ENCODE data around the gene RPS3.
A peak's percentile ranks its signal among the peaks of the same experiment; 100 is the strongest.

RPS3 gene

DNA sequence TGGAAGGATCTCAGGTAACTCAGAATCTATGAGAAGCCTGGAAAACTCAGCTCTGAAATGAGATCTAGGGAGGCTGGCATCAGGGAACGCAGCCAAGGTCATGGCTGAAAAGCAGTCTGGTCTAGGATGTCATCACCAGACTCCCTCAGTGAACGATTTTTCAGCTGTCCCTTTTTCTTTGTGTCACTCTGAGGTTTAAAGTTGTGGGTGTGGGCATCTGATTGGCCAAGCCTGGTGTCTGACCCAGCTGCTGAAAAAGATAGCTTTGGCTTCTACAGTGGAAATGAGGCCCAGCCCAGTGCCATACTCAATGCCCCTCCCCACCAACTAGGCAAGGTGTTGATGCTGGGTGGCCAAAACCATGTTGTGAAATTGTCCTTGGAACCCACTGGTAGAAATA is 14.5 kb downstream of the RPS3 start:
- no peak for TF ChIP-seq Cebpa-rat (IDR thresholded peaks at IDR 0.05)

DNA sequence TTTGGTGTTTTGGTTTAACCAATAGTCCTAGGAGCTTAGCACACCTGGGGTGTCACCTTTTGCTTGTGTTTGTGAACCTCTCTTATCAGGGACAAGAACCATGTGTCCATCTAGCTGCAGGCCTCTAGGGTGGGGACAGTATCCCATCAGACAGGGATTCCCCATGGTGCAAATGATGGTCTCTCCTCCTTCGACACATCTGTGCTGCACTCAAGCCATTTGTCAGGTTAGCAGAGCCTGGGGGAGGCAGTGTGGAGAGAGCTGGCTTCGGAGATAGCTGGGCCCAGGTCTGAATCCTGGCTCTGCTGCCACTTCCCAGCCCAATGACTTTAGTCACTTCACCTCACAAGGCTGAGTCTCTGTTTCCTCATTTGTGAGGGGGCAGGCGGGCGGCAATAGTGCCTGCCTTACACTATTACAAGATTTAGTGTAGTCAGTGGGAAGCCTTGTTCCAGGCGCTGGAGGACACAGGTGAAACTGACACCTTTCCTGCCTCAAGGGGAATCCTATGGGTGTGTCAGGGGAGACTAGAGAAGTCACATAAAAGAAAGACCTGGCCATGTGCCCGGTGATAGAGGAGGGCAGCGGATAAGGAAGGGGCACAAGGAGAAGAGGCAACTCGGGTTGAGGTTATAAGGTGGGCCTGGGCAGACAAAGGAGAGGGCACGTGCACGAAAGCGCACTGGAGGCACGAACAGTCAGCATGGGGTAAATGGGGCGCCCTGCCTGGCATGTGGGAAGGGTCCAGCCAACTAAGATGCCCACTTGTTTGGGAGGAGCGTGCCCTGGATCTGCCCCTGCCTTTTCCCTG is 21.1 kb downstream of the RPS3 start:
- Histone ChIP-seq H3K4me3 (no peak overlapping the region), H3K27me3 (no peaks in the 10 kb centered on the region), H3K4me2 (no peak overlapping the region), H4K20me1 (peaks cover 78% of the 10 kb centered on the region), H3K36me3 (peaks cover 86% of the 10 kb centered on the region), H3K9me3 (no peaks in the 10 kb centered on the region), H3K9ac (no peak overlapping the region), H3K27ac (no peak overlapping the region), H3K4me1 (peaks cover 10% of the 10 kb centered on the region)
- TF ChIP-seq Cebpa-rat (IDR thresholded peaks at IDR 0.05): no peak

More for the DNA sequence above, 14.5 kb downstream of the RPS3 start:
- peaks cover 79% of the 10 kb centered on the region for H4K20me1 ChIP-seq
- H3K27ac ChIP-seq: no peak overlapping the region
- no peaks in the 10 kb centered on the region for H3K4me1 ChIP-seq
- H3K27me3 ChIP-seq: no peaks in the 10 kb centered on the region
- H3K4me3 ChIP-seq: no peak overlapping the region
- no peak overlapping the region for H3K4me2 ChIP-seq
- H3K9me3 ChIP-seq: no peaks in the 10 kb centered on the region
- H3K9ac ChIP-seq: no peak overlapping the region
- H3K36me3 ChIP-seq: peaks cover 82% of the 10 kb centered on the region

DNA sequence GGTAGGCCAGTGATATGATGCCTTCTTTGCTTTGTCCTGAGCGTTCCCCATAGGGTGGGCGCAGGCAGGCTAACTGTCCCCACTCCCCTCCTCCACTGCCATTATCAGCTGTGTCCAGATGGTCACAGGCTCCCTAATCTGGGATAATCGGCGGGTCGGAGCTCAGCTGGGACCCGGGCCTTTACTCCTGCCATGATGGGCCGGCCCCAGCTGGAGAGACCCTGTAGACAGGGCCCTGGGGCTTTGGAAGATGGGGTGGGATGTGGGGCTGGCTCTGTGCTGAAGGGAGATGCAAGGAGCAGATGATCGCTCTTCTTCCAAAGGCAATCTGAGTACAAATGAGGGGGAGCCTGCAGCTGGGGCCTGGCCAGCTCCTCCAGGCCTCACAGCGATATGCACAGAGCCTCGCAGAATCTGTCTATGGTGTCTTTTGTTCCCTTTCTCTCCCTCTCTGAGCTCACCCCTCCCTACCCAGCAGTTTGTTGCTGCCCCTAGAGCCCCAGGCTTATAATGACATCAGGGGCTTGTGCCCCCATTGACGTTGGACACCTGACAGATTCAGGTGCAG is 21.8 kb downstream of the RPS3 start:
- TF ChIP-seq Cebpa-rat (IDR thresholded peaks at IDR 0.05): no peak
- Histone ChIP-seq H3K27me3 (no peaks in the 10 kb centered on the region), H3K4me1 (peaks cover 10% of the 10 kb centered on the region), H3K4me3 (no peak overlapping the region), H3K9me3 (no peaks in the 10 kb centered on the region), H3K9ac (no peak overlapping the region), H3K27ac (no peak overlapping the region), H3K36me3 (peaks cover 83% of the 10 kb centered on the region), H4K20me1 (peaks cover 75% of the 10 kb centered on the region), H3K4me2 (no peak overlapping the region)

DNA sequence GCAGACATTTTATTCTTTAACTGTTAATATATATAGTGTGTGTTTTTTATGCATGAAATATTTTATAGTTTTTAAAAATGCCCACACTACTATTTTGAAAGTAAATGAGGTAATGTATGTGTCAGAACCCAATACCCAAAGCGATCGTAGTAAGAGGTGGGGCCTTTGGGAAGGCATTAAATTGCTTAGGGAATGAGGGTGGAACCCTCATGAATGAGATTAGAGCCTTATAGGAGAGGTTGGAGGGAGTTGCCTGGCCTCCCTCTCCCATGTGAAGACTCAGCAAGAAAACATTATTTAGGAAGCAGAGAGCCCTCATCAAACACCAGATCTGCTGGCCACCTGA is 22.6 kb downstream of the RPS3 start:
- no peak for TF ChIP-seq Cebpa-rat (IDR thresholded peaks at IDR 0.05)
- H3K9ac ChIP-seq: no peak overlapping the region
- 0 out of 2 replicates have a peak, but pooled peaks cover 4% of the 10 kb centered on the region for H3K27me3 ChIP-seq
- no peak overlapping the region for H3K4me2 ChIP-seq
- H3K9me3 ChIP-seq: no peaks in the 10 kb centered on the region
- peaks cover 67% of the 10 kb centered on the region for H4K20me1 ChIP-seq
- H3K4me3 ChIP-seq: no peak overlapping the region
- no peak overlapping the region for H3K27ac ChIP-seq
- peaks cover 81% of the 10 kb centered on the region for H3K36me3 ChIP-seq
- peaks cover 10% of the 10 kb centered on the region for H3K4me1 ChIP-seq

DNA sequence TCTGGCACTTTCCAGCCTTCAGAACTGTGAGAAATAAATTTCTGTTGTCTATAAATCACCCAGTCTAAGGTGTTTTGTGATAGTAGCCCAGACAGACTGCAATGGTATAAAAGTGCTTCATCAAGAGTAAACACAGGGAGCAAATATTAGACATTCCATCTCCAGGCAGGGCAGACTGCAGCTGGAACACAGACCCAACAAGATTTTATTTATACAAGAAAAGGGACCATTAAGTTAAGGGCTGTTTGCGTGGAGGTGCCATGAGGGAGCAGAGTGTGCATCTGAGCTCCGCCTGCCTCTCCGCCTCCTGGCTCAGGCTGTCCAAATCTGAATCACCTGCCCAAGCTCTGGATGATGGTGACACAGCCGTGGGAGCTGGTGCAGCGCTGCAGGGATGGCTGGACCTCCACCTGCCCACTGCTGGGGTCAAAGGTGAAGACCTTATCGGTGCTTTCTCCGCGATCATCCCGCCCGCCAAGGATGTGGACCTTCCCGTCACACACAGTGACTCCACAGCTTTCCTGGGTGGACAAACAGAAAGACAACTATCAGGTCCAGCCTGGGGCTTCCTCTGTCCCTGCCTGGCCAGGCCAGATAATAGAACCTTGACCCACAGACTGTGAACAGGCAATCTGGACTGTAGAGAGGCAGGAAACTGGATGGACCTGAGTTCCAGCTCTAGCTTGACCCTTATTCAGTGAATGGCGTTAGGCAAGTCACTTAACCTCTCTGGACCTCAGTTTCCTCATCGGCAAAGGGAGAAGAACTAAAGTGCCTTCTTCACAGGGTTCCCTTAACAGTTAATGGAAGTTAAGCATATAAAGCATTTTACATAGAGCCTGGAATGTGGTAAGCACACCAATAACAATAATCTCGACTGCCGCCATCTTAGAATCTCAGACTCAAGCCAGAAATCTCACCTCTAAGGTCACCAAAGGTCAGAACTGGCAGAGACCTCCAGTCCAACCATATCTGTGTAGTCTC is 23.2 kb downstream of the RPS3 start:
- H3K27me3 ChIP-seq: peaks cover 11% of the 10 kb centered on the region
- H3K36me3 ChIP-seq: peaks cover 74% of the 10 kb centered on the region
- peaks cover 10% of the 10 kb centered on the region for H3K4me1 ChIP-seq
- no peak overlapping the region for H3K9ac ChIP-seq
- H3K9me3 ChIP-seq: no peaks in the 10 kb centered on the region
- no peak for TF ChIP-seq Cebpa-rat (IDR thresholded peaks at IDR 0.05)
- no peak overlapping the region for H3K4me3 ChIP-seq
- H3K27ac ChIP-seq: no peak overlapping the region
- H3K4me2 ChIP-seq: no peak overlapping the region
- peaks cover 62% of the 10 kb centered on the region for H4K20me1 ChIP-seq

DNA sequence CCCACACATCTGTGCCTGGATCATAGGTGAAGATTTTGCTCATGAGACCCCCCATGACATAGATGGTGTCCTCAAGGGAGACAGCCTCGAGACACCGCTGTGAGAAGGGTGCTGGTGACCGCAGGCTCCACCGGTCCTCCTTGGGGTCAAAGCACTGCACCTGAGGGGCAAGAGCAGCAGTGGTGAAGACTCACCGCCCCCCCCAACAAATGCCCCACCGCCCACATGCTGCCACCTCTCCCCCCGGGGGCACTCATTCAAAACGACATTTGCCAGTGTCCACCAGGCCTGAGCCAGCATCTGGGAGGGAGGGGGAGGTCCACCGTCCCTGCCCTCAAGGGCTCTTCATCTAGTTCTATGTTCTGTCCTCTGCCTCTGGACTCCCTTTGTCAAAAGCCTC is 24.4 kb downstream of the RPS3 start:
- peaks cover 51% of the 10 kb centered on the region; the same call in 1 of the 2 replicates for H4K20me1 ChIP-seq
- H3K9me3 ChIP-seq: peaks cover under 1% of the 10 kb centered on the region; the same call in 1 of the 2 replicates
- no peak overlapping the region for H3K9ac ChIP-seq
- 0 out of 2 replicates have a peak overlapping the region, but pooled peaks have one; percentile 20 for H3K4me2 ChIP-seq
- peaks cover 64% of the 10 kb centered on the region for H3K36me3 ChIP-seq
- H3K27ac ChIP-seq: no peak overlapping the region
- H3K4me3 ChIP-seq: no peak overlapping the region
- peaks cover 10% of the 10 kb centered on the region for H3K4me1 ChIP-seq
- no peak for TF ChIP-seq Cebpa-rat (IDR thresholded peaks at IDR 0.05)
- peaks cover 23% of the 10 kb centered on the region for H3K27me3 ChIP-seq

DNA sequence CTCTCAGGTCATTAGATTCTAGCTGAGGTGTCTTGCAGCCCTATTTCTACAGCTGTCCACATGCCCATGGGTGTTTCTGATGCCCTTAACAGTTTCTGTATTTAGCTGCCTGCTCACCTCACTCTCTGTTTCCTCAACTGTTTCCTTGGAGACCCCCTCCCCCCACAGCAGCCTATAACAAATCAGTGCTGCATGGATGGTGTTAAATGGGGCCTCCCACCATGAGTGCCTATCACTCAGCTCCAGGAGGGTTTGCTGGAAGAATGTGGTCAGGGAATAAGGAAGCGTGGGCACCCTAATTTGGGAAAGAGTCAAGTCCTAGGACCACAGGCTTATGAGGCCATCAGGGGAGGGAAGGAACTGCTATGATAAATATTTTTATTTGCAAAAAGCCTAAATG is 25.1 kb downstream of the RPS3 start:
- H3K27ac ChIP-seq: no peak overlapping the region
- peaks cover 29% of the 10 kb centered on the region for H3K27me3 ChIP-seq
- no peak overlapping the region for H3K9ac ChIP-seq
- H3K4me2 ChIP-seq: peak overlapping the region; percentile 20; the same call in 1 of the 2 replicates
- TF ChIP-seq Cebpa-rat (IDR thresholded peaks at IDR 0.05): no peak
- H3K9me3 ChIP-seq: peaks cover 7% of the 10 kb centered on the region; the same call in 1 of the 2 replicates
- peaks cover 60% of the 10 kb centered on the region for H3K36me3 ChIP-seq
- H3K4me3 ChIP-seq: no peak overlapping the region
- H4K20me1 ChIP-seq: peaks cover 48% of the 10 kb centered on the region; the same call in 1 of the 2 replicates
- peaks cover 14% of the 10 kb centered on the region for H3K4me1 ChIP-seq

DNA sequence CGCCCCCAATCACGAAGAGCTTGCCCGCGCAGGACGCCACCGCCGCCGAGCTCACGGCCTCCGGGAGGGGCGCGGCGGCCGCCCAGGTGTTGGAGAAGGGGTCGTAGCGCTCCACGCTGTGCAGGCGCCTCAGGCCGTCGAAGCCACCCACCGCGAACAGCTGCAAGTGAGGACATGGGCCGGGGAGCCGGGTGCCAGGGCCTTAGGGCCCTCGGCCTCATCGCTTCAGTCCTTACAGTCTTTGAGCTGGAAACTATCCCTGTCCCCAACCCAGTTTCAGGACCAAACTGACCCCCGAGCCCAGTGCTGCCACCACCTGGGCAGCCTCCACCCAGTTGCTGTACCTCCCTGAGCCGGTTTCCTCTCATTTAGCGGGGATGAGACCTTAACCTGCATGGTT is 26.1 kb downstream of the RPS3 start:
- peaks cover 40% of the 10 kb centered on the region; the same call in 1 of the 2 replicates for H4K20me1 ChIP-seq

DNA sequence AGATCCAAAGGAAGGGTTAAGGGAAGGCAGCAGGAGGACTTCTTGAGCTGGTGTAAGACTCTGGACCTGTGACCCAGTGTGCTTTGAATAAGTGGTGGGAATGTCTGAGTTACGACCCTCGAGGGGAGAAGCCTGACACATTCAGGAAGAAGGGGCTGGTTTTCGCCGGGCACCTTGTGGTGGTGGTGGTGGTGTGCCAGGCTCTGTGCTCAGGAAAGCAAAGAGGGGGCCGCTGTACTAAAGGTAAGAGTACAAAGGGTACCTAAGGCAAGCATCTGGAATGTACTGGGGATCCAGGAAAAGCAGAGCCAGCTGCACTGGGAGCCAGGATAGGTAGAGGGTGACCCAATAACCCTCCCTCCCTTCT is 27.4 kb downstream of the RPS3 start:
- Histone ChIP-seq H3K9ac (no peak overlapping the region), H3K9me3 (peaks cover 12% of the 10 kb centered on the region; the same call in 1 of the 2 replicates), H4K20me1 (peaks cover 33% of the 10 kb centered on the region), H3K36me3 (peaks cover 36% of the 10 kb centered on the region), H3K4me1 (peaks cover 19% of the 10 kb centered on the region), H3K4me3 (no peak overlapping the region), H3K4me2 (no peak overlapping the region), H3K27ac (no peak overlapping the region), H3K27me3 (peaks cover 52% of the 10 kb centered on the region)
- no peak for TF ChIP-seq Cebpa-rat (IDR thresholded peaks at IDR 0.05)

More for the DNA sequence above, 26.1 kb downstream of the RPS3 start:
- H3K4me3 ChIP-seq: no peak overlapping the region
- H3K27ac ChIP-seq: no peak overlapping the region
- H3K4me2 ChIP-seq: no peak overlapping the region
- H3K9ac ChIP-seq: no peak overlapping the region
- no peak for TF ChIP-seq Cebpa-rat (IDR thresholded peaks at IDR 0.05)
- peaks cover 49% of the 10 kb centered on the region for H3K36me3 ChIP-seq
- peaks cover 19% of the 10 kb centered on the region for H3K4me1 ChIP-seq
- peaks cover 40% of the 10 kb centered on the region for H3K27me3 ChIP-seq
- peaks cover 12% of the 10 kb centered on the region; the same call in 1 of the 2 replicates for H3K9me3 ChIP-seq

Measured in BLaER1 (cell line).